OCI-LY1 (cell line): ENCODE measurements around the gene MYLK2.
"Not testable (repeated sequence)": the region's sequence is repeated elsewhere in the genome, so short reads cannot be mapped to it uniquely, and the experiment has no call there.

Source experiments
- H2AFZ ChIP-seq: fragments of 200-600 bp; sonication (generic), shearing (Covaris generic); 2 replicates; pipeline ENCODE4 v1.6.0; 2014; ENCODE audit warnings: antibody characterized with exemption, mild to moderate bottlenecking, low read length
- H3F3A ChIP-seq: fragments of 200-600 bp; sonication (generic), shearing (Covaris generic); 2 replicates; pipeline ENCODE4 v1.6.0; 2014; ENCODE audit warnings: mild to moderate bottlenecking, antibody characterized with exemption, low read length, moderate library complexity; ENCODE audit not compliant: insufficient read depth
- H3K27ac ChIP-seq: fragments of 200-600 bp; sonication (generic); 2 replicates; pipeline ENCODE4 v1.5.1; 2014; ENCODE audit warnings: low read length, mixed run types, mild to moderate bottlenecking, low read depth; ENCODE audit not compliant: poor library complexity, severe bottlenecking
- H3K27me3 ChIP-seq: fragments of 200-600 bp; sonication (generic); 2 replicates; pipeline ENCODE4 v1.6.0; 2014; ENCODE audit warnings: antibody characterized with exemption, mild to moderate bottlenecking, low read length, moderate library complexity; ENCODE audit not compliant: insufficient read depth
- H3K36me3 ChIP-seq: fragments of 200-600 bp; sonication (generic); 2 replicates; pipeline ENCODE4 v1.6.1; 2014; ENCODE audit warnings: mild to moderate bottlenecking, antibody characterized with exemption, low read length, moderate library complexity, mixed read lengths; ENCODE audit not compliant: insufficient read depth
- H3K4me1 ChIP-seq: fragments of 200-600 bp; sonication (generic); 2 replicates; pipeline ENCODE4 v1.5.1; 2014; ENCODE audit warnings: mild to moderate bottlenecking, low read length, moderate library complexity; ENCODE audit not compliant: insufficient read depth, severe bottlenecking
- H3K4me2 ChIP-seq: fragments of 200-600 bp; sonication (generic), shearing (Covaris generic); 2 replicates; pipeline ENCODE4 v1.6.1; 2014; ENCODE audit warnings: low read length
- H3K4me3 ChIP-seq: fragments of 200-600 bp; sonication (generic); 2 replicates; pipeline ENCODE4 v1.5.1; 2014; ENCODE audit warnings: low read length, low read depth, mild to moderate bottlenecking, mixed read lengths; ENCODE audit not compliant: poor library complexity, severe bottlenecking
- H3K79me2 ChIP-seq: fragments of 200-600 bp; shearing (Covaris generic); 2 replicates; pipeline ENCODE4 v1.6.1; 2016; ENCODE audit warnings: mixed run types, low read length, mixed read lengths; ENCODE audit not compliant: insufficient read depth
- H3K9ac ChIP-seq: fragments of 200-600 bp; sonication (generic), shearing (Covaris generic); 2 replicates; pipeline ENCODE4 v1.6.1; 2014; ENCODE audit warnings: mild to moderate bottlenecking, low read length, mixed read lengths
- H3K9me2 ChIP-seq: fragments of 200-600 bp; sonication (generic), shearing (Covaris generic); 2 replicates; pipeline ENCODE4 v1.6.1; 2014; ENCODE audit warnings: low read depth, mild to moderate bottlenecking, low read length, mixed read lengths
- H3K9me3 ChIP-seq: fragments of 200-600 bp; shearing (Covaris generic); 2 replicates; pipeline ENCODE4 v1.6.1; 2014; ENCODE audit warnings: low read length, mixed read lengths
- H4K20me1 ChIP-seq: fragments of 200-600 bp; sonication (generic), shearing (Covaris generic); 2 replicates; pipeline ENCODE4 v1.6.0; 2016; ENCODE audit warnings: mild to moderate bottlenecking, low read length; ENCODE audit not compliant: insufficient read depth
- EZH2 ChIP-seq: fragments of 200-600 bp; sonication (generic), shearing (Covaris generic); IDR thresholded peaks from 2 replicates; pipeline ENCODE4 v1.8.0; 2017; ENCODE audit warnings: borderline replicate concordance, mixed run types, mild to moderate bottlenecking, antibody characterized with exemption, low read length, moderate library complexity, mixed read lengths
- TF ChIP-seq, protein P1 (sequence below): fragments of 200-600 bp; sonication (generic), shearing (Covaris generic); IDR thresholded peaks from 2 replicates; pipeline ENCODE4 v1.5.1; 2017; ENCODE audit warnings: mild to moderate bottlenecking, antibody characterized with exemption, low read length, moderate library complexity, mixed read lengths

MYLK2 gene

DNA sequence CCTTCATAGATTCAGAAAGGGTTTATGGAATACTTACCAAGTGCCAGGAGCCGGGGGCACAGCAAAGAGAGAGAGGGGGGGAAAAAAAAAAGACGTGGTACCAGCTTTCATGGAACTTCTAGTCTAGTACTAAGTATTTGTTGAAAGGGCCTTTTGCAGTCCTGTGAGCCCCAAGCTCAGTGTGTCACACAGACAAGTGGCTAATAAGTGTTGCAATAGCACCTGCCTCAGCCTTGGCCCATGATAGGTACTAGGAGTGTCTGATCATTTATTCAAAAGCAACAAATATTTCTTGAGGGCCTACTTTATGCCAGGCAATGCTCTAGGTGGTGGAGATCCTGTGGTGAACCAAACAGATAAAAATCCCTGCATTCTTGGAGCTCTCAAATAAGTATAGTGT, 7.9 kb downstream of the MYLK2 start:
- Histone ChIP-seq H3K4me2 (no peak overlapping the region), H3K4me3 (no peak overlapping the region), H3K9me3 (no peaks in the 10 kb centered on the region), H4K20me1 (no peaks in the 10 kb centered on the region), H3F3A (no peaks in the 10 kb centered on the region), H3K4me1 (peaks cover 7% of the 10 kb centered on the region), H3K36me3 (no peaks in the 10 kb centered on the region), H3K9me2 (no peaks in the 10 kb centered on the region), H3K27ac (no peak overlapping the region), H3K27me3 (no peaks in the 10 kb centered on the region), H2AFZ (no peak overlapping the region), H3K79me2 (no peaks in the 10 kb centered on the region), H3K9ac (no peak overlapping the region)
- TF ChIP-seq EZH2: no peak
- TF ChIP-seq, protein P1, sequence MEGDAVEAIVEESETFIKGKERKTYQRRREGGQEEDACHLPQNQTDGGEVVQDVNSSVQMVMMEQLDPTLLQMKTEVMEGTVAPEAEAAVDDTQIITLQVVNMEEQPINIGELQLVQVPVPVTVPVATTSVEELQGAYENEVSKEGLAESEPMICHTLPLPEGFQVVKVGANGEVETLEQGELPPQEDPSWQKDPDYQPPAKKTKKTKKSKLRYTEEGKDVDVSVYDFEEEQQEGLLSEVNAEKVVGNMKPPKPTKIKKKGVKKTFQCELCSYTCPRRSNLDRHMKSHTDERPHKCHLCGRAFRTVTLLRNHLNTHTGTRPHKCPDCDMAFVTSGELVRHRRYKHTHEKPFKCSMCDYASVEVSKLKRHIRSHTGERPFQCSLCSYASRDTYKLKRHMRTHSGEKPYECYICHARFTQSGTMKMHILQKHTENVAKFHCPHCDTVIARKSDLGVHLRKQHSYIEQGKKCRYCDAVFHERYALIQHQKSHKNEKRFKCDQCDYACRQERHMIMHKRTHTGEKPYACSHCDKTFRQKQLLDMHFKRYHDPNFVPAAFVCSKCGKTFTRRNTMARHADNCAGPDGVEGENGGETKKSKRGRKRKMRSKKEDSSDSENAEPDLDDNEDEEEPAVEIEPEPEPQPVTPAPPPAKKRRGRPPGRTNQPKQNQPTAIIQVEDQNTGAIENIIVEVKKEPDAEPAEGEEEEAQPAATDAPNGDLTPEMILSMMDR: no peak

DNA sequence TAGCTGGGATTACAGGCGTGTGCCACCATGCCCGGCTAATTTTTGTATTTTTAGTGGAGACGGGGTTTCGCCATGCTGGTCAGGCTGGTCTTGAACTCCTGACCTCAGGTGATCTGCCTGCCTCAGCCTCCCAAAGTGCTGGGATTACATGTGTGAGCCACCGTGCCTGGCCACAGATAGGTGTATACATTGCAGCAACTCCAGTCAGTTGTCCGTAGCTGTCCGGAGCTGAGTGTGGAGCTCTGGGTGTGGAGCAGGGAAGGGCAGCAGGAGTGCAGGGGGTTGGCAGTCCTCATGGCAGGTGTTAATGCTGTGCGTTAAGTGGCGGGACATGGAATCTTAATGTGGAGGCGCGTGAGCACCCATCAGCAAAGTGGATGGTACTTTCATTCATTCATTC, 8.9 kb downstream of the MYLK2 start:
- H3K9ac ChIP-seq, H3K27me3 ChIP-seq, H3K9me3 ChIP-seq, H3K27ac ChIP-seq, H3K4me3 ChIP-seq, H3K9me2 ChIP-seq, H2AFZ ChIP-seq, H3K79me2 ChIP-seq, H3K4me2 ChIP-seq, H4K20me1 ChIP-seq, H3K36me3 ChIP-seq, H3F3A ChIP-seq, H3K4me1 ChIP-seq: not testable (repeated sequence)

DNA sequence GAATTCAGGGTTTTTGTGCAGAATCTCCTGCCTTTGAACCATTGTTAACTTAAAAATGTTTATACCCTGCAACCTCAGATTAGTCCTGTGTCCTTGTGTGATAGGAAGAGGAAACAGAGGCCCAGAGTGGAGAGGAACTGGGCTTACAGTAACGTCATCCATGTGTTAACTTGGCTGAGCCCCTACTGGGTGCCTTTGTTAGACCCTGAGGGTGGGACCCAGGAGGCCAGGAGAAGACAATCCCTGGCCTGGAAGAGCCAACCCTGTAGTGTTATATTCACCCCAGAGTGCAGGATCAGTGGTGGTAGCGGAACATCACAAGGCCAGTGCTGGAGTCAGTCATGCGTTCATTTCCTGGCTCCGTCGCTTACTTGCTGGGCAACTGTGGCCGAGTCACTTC, 10.6 kb downstream of the MYLK2 start:
- H3K4me2 ChIP-seq: no peak overlapping the region
- H3K4me3 ChIP-seq: no peak overlapping the region
- H3K4me1 ChIP-seq: peaks cover 7% of the 10 kb centered on the region
- no peaks in the 10 kb centered on the region for H3K79me2 ChIP-seq
- no peaks in the 10 kb centered on the region for H3K36me3 ChIP-seq
- TF ChIP-seq, protein P1: no peak
- TF ChIP-seq EZH2: no peak
- no peaks in the 10 kb centered on the region for H4K20me1 ChIP-seq
- H3K9me2 ChIP-seq: no peaks in the 10 kb centered on the region
- no peaks in the 10 kb centered on the region for H3K27me3 ChIP-seq
- no peaks in the 10 kb centered on the region for H3F3A ChIP-seq
- no peaks in the 10 kb centered on the region for H3K9me3 ChIP-seq
- no peak overlapping the region for H3K27ac ChIP-seq
- no peak overlapping the region for H3K9ac ChIP-seq
- no peak overlapping the region for H2AFZ ChIP-seq

DNA sequence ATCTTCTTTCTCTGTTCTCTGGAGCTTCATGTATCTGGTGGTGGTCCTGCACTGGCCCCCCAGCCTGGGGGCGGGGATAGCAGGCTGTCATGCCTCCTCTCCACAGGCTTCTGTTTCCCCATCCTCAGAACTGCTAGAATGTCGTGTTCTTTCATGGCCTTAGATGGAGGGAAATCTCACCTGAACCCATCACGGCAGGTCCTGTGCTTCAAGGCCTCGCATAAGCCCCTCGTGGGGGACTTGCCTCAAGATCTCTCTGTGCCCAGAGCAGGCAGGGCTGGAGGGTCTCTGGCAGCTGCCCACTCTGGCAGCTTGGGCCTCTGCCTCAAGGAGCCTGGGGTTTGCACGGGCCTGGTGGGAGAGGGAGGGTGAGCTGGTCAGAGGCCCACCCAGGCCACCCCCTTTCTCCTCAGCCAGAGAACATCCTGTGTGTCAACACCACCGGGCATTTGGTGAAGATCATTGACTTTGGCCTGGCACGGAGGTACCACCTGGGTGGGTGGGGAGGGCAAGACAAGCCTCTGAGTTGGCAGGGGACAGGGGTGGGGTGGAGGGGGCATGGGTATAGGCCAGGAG, 11.3 kb downstream of the MYLK2 start:
- Histone ChIP-seq H3K4me3 (no peak overlapping the region), H3K27me3 (no peaks in the 10 kb centered on the region), H3K4me2 (no peak overlapping the region), H3K27ac (no peak overlapping the region), H3K36me3 (no peaks in the 10 kb centered on the region), H3K9me3 (no peaks in the 10 kb centered on the region), H2AFZ (no peak overlapping the region), H4K20me1 (no peaks in the 10 kb centered on the region), H3K79me2 (no peaks in the 10 kb centered on the region), H3K4me1 (peaks cover 7% of the 10 kb centered on the region), H3K9me2 (no peaks in the 10 kb centered on the region), H3F3A (no peaks in the 10 kb centered on the region), H3K9ac (no peak overlapping the region)
- TF ChIP-seq, protein P1: no peak
